ENCODE data around the gene NFASC. TPM values are rescaled to one million over a fixed set of nuclear protein-coding genes. Genes with fewer than 3 reads are reported as not detected.

The NFASC gene
- total and polyA plus RNA-seq, 2 donors (not counting 3 experiments of a cell fraction or from before 2014, with no cell fraction given): not detected

- dilution Hi-C loops (cut with MboI; ENCODE audit: extremely low pct_ligation_motif_present, low sequenced_read_pairs) (no loop called here), intact Hi-C loops (cut with micrococcal nuclease) (no loop called here)
- Histone ChIP-seq H3K9me1 (replicated peaks; ENCODE audit: control insufficient read depth, extremely low read depth, insufficient read depth, low read length) (no peaks in the 10 kb centered on the region), H4K20me1 (replicated peaks; ENCODE audit: control insufficient read depth, extremely low read depth, insufficient read depth, low read length) (no peaks in the 10 kb centered on the region), H3K4me3 (replicated peaks in 1 of 3; ENCODE audit: insufficient read depth in 1 of 3, low read depth in 1 of 3, low read length in 3 of 3) (no peak overlapping the region), H2AFZ (ENCODE audit: low read depth, low read length) (no peak overlapping the region), H3K4me2 (ENCODE audit: insufficient read depth, low read length) (no peak overlapping the region), H3K9me3 (replicated peaks; ENCODE audit: control insufficient read depth, insufficient read depth, low read length) (no peaks in the 10 kb centered on the region), H3K27me3 (ENCODE audit: control insufficient read depth in 2 of 2, insufficient read depth in 2 of 2, low read length in 2 of 2) (peaks cover 3 to 5% of the 10 kb centered on the region in 2 experiments), H3K79me2 (ENCODE audit: control insufficient read depth, insufficient read depth, low read length) (no peaks in the 10 kb centered on the region), H3K36me3 (ENCODE audit: control insufficient read depth in 2 of 2, extremely low read depth in 1 of 2, insufficient read depth in 2 of 2, low read length in 2 of 2) (no peaks in the 10 kb centered on the region), H3K4me1 (ENCODE audit: control insufficient read depth, extremely low read depth, insufficient read depth, low read length) (no peaks in the 10 kb centered on the region), H3K27ac (ENCODE audit: insufficient read depth, low read depth, low read length) (no peak overlapping the region), H3K9ac (replicated peaks; ENCODE audit: extremely low read depth, insufficient read depth, low read length) (no peak overlapping the region)
- no peak for TF ChIP-seq MAX (IDR thresholded peaks at IDR 0.05; ENCODE audit: insufficient read depth, insufficient read length)
- BruUV-seq (replicated peaks): no TSS peak
- FAIRE-seq (no peak), DNase-seq (ENCODE audit: low read depth, low spot score) (no peak)
- ChIA-PET CTCF (no interaction called here), POLR2A (no interaction called here)
Measured at GRCh38 chr1:204946640-204947039, 76.0 kb downstream of the NFASC start.

- CTCF ChIA-PET: no interaction called here
- FAIRE-seq (no peak), DNase-seq (ENCODE audit: low read depth, low spot score) (no peak)
- Histone ChIP-seq H3K79me2 (ENCODE audit: control insufficient read depth, insufficient read depth, low read length) (no peaks in the 10 kb centered on the region), H3K9me3 (replicated peaks; ENCODE audit: control insufficient read depth, insufficient read depth, low read length) (no peaks in the 10 kb centered on the region), H3K4me2 (ENCODE audit: insufficient read depth, low read length) (no peak overlapping the region), H3K9ac (replicated peaks; ENCODE audit: extremely low read depth, insufficient read depth, low read length) (no peak overlapping the region), H3K36me3 (ENCODE audit: control insufficient read depth in 2 of 2, extremely low read depth in 1 of 2, insufficient read depth in 2 of 2, low read length in 2 of 2) (no peaks in the 10 kb centered on the region), H3K4me1 (ENCODE audit: control insufficient read depth, extremely low read depth, insufficient read depth, low read length) (no peaks in the 10 kb centered on the region), H2AFZ (ENCODE audit: low read depth, low read length) (no peak overlapping the region), H3K4me3 (replicated peaks in 1 of 3; ENCODE audit: insufficient read depth in 1 of 3, low read depth in 1 of 3, low read length in 3 of 3) (no peak overlapping the region), H3K27ac (ENCODE audit: insufficient read depth, low read depth, low read length) (no peak overlapping the region), H3K9me1 (replicated peaks; ENCODE audit: control insufficient read depth, extremely low read depth, insufficient read depth, low read length) (no peaks in the 10 kb centered on the region), H4K20me1 (replicated peaks; ENCODE audit: control insufficient read depth, extremely low read depth, insufficient read depth, low read length) (no peaks in the 10 kb centered on the region), H3K27me3 (ENCODE audit: control insufficient read depth in 2 of 2, insufficient read depth in 2 of 2, low read length in 2 of 2) (peaks cover 3 to 5% of the 10 kb centered on the region in 2 experiments)
- BruUV-seq (replicated peaks): no TSS peak
- intact Hi-C loops (cut with micrococcal nuclease): no loop called here
- POLR2A ChIA-PET: no interaction called here
- TF ChIP-seq JUN (IDR thresholded peaks at IDR 0.05; ENCODE audit: borderline replicate concordance, insufficient read depth, insufficient read length, low read depth) (no peak), EZH2 (IDR thresholded peaks at IDR 0.05; ENCODE audit: borderline replicate concordance, low read depth, low read length, severe bottlenecking) (no peak), CTCF (IDR thresholded peaks at IDR 0.05; ENCODE audit: extremely low read depth in 1 of 2, insufficient read depth in 1 of 2, low read depth in 1 of 2, low read length in 2 of 2) (no peak), FOS (IDR thresholded peaks at IDR 0.05; ENCODE audit: borderline replicate concordance, insufficient read depth, low read length) (no peak), GATA2 (IDR thresholded peaks at IDR 0.05; ENCODE audit: insufficient read depth, insufficient read length, low read depth, low read length) (no peak), MAX (IDR thresholded peaks at IDR 0.05; ENCODE audit: insufficient read depth, insufficient read length) (no peak), POLR2AphosphoS5 (IDR thresholded peaks at IDR 0.05; ENCODE audit: insufficient read depth, low read depth, low read length) (no peak)
- dilution Hi-C loops (cut with MboI; ENCODE audit: extremely low pct_ligation_motif_present, low sequenced_read_pairs): no loop called here
Measured at GRCh38 chr1:204947338-204947737, 76.7 kb downstream of the NFASC start.
